ENCODE measurements around the gene LGALS9B.
"Not testable (repeated sequence)": the region's sequence is repeated elsewhere in the genome, so short reads cannot be mapped to it uniquely, and the experiment has no call there.

- not testable (repeated sequence) for TF ChIP-seq CTCF (IDR thresholded peaks at IDR 0.05; ENCODE audit: control extremely low read depth in 1 of 3, insufficient read depth in 1 of 3, low read depth in 1 of 3, low read length in 3 of 3); YY1 (IDR thresholded peaks at IDR 0.05; ENCODE audit: low read depth, low read length); POLR2A (IDR thresholded peaks at IDR 0.05; ENCODE audit: control extremely low read depth in 1 of 2, low read depth in 2 of 2, low read length in 2 of 2); CHD2 (IDR thresholded peaks at IDR 0.05; ENCODE audit: low read length); MAX (IDR thresholded peaks at IDR 0.05); FOSL1 (IDR thresholded peaks at IDR 0.05; ENCODE audit: insufficient read depth, low read depth, low read length); BACH1 (IDR thresholded peaks at IDR 0.05; ENCODE audit: low read length); BRCA1 (IDR thresholded peaks at IDR 0.05; ENCODE audit: low read depth, low read length); USF2 (IDR thresholded peaks at IDR 0.05; ENCODE audit: low read length); POLR2AphosphoS5 (IDR thresholded peaks at IDR 0.05; ENCODE audit: low read depth, low read length); EZH2 (IDR thresholded peaks at IDR 0.05; ENCODE audit: low read depth, low read length, severe bottlenecking); CBX5 (IDR thresholded peaks at IDR 0.05; ENCODE audit: low read depth, low read length); TEAD4 (IDR thresholded peaks at IDR 0.05; ENCODE audit: low read depth, low read length)
Measured at GRCh38 chr17:20469107-20469506, 1.8 kb upstream of the LGALS9B start.
